GM18907 (cell line): Measurements from ENCODE around the gene ADGRG1.

Source experiments
- ATAC-seq: cut with Tn5 transposase; IDR thresholded peaks from one replicate; pipeline ENCODE4 v1.9.1; 2021; ENCODE audit warnings: mild to moderate bottlenecking, moderate library complexity; ENCODE audit not compliant: unreplicated experiment

Gene ADGRG1

GRCh38 chr16:57647136-57647875 lies 18.9 kb downstream of the ADGRG1 start:
- ATAC-seq, result no peak

GRCh38 chr16:57648125-57648524 lies 19.7 kb downstream of the ADGRG1 start:
- ATAC-seq, result no peak

GRCh38 chr16:57648581-57649442 lies 20.4 kb downstream of the ADGRG1 start:
- peak; percentile 61 for ATAC-seq

GRCh38 chr16:57649443-57649751 lies 21.0 kb downstream of the ADGRG1 start:
- no peak for ATAC-seq

- no peak for ATAC-seq
Measured at GRCh38 chr16:57649846-57650245, 21.4 kb downstream of the ADGRG1 start.

GRCh38 chr16:57651344-57652333 lies 23.2 kb downstream of the ADGRG1 start:
- ATAC-seq, result no peak

- no peak for ATAC-seq
Measured at GRCh38 chr16:57652695-57653471, 24.5 kb downstream of the ADGRG1 start.

- ATAC-seq, result no peak
Measured at GRCh38 chr16:57653936-57654335, 25.5 kb downstream of the ADGRG1 start.

GRCh38 chr16:57656342-57656955 lies 28.0 kb downstream of the ADGRG1 start:
- ATAC-seq, result no peak

- no peak for ATAC-seq
Measured at GRCh38 chr16:57657228-57657627, 28.8 kb downstream of the ADGRG1 start.

GRCh38 chr16:57658130-57658877 lies 29.9 kb downstream of the ADGRG1 start:
- ATAC-seq, result no peak

GRCh38 chr16:57658878-57659674 lies 30.6 kb downstream of the ADGRG1 start:
- no peak for ATAC-seq

- no peak for ATAC-seq
Measured at GRCh38 chr16:57660715-57661463, 32.5 kb downstream of the ADGRG1 start.

GRCh38 chr16:57661510-57661909 lies 33.1 kb downstream of the ADGRG1 start:
- no peak for ATAC-seq

GRCh38 chr16:57661936-57662906 lies 33.8 kb downstream of the ADGRG1 start:
- no peak for ATAC-seq

- ATAC-seq, result no peak
Measured at GRCh38 chr16:57663436-57663835, 35.0 kb downstream of the ADGRG1 start.
